Activated CD4-positive, alpha-beta T cell treated with anti-CD3 and anti-CD28 coated beads, Interleukin-2, amount 50 U/mL, for 16 hours (primary cell): Measurements from ENCODE around the gene MVK.

Experiments used
- DNase-seq: peaks from one replicate; pipeline ENCODE4 v3.0.0-alpha.2; 2020

MVK gene

GRCh38 chr12:109638735-109639134, 65.1 kb downstream of the MVK start:
- no peak for DNase-seq

GRCh38 chr12:109639151-109639872, 65.7 kb downstream of the MVK start:
- no peak for DNase-seq

- DNase-seq = no peak
Observed at GRCh38 chr12:109640961-109641360, 67.4 kb downstream of the MVK start.

GRCh38 chr12:109641422-109641821, 67.8 kb downstream of the MVK start:
- no peak for DNase-seq

- no peak for DNase-seq
Observed at GRCh38 chr12:109642506-109643132, 69.0 kb downstream of the MVK start.

- no peak for DNase-seq
Observed at GRCh38 chr12:109645194-109645593, 71.6 kb downstream of the MVK start.

- DNase-seq = no peak
Observed at GRCh38 chr12:109645708-109646107, 72.1 kb downstream of the MVK start.
